Measurements from ENCODE around the gene IARS2. TPM values are rescaled to one million over a fixed set of nuclear protein-coding genes. Genes with fewer than 3 reads are reported as not detected.

Gene IARS2
- total RNA-seq, 1 experiment from 2014 or later, result 106 TPM

- no TSS peak for BruUV-seq (replicated peaks)
- Histone ChIP-seq H3K36me3 (ENCODE audit: control insufficient read depth, insufficient read depth, low read length) (peaks cover 16% of the 10 kb centered on the region), H3K4me1 (ENCODE audit: control insufficient read depth, insufficient read depth, low read length) (no peaks in the 10 kb centered on the region), H3K4me3 (ENCODE audit: low read depth in 2 of 2, low read length in 2 of 2) (no peak overlapping the region), H3K27ac (ENCODE audit: low read length) (no peak overlapping the region), H3K9me3 (ENCODE audit: control insufficient read depth, insufficient read depth, low read depth, low read length) (no peaks in the 10 kb centered on the region), H3K27me3 (ENCODE audit: control insufficient read depth, insufficient read depth, low read length) (no peaks in the 10 kb centered on the region)
- DNase-seq (ENCODE audit: low read depth, low spot score) (no peak), ATAC-seq (no peak)
- ChIA-PET CTCF (no interaction called here), POLR2A (no interaction called here)
- in situ Hi-C loops (cut with HindIII; ENCODE audit: low pct_unique_long_range_greater_than_20kb, low sequenced_read_pairs), result no loop called here
- intact Hi-C loops (cut with micrococcal nuclease; ENCODE audit: unreplicated experiment), result no loop called here
- no peak for TF ChIP-seq TCF7L2 (IDR thresholded peaks at IDR 0.05; ENCODE audit: low read depth, low read length)
- no peak for TF ChIP-seq POLR2AphosphoS5 (IDR thresholded peaks at IDR 0.05; ENCODE audit: low read depth, low read length)
- TF ChIP-seq SIN3A (IDR thresholded peaks at IDR 0.05; ENCODE audit: borderline replicate concordance, insufficient read depth, low read depth, low read length), result no peak
- TF ChIP-seq CTCF (IDR thresholded peaks at IDR 0.05), result no peak
- no peak for TF ChIP-seq REST (IDR thresholded peaks at IDR 0.05; ENCODE audit: insufficient read depth in 1 of 2, low read depth in 2 of 2, low read length in 1 of 2)
These were observed 90.6 kb downstream of the IARS2 start for GRCh38 chr1:220184506-220184905.

- in situ Hi-C loops (cut with HindIII; ENCODE audit: low pct_unique_long_range_greater_than_20kb, low sequenced_read_pairs), result no loop called here
- H3K9me3 ChIP-seq (ENCODE audit: control insufficient read depth, insufficient read depth, low read depth, low read length), result no peaks in the 10 kb centered on the region
- H3K4me3 ChIP-seq (ENCODE audit: low read depth in 2 of 2, low read length in 2 of 2), result no peak overlapping the region
- no peak overlapping the region for H3K27ac ChIP-seq (ENCODE audit: low read length)
- ATAC-seq (no peak), DNase-seq (ENCODE audit: low read depth, low spot score) (no peak)
- no TSS peak for BruUV-seq (replicated peaks)
- H3K27me3 ChIP-seq (ENCODE audit: control insufficient read depth, insufficient read depth, low read length), result no peaks in the 10 kb centered on the region
- ChIA-PET CTCF (no interaction called here), POLR2A (interaction anchor here (0.6 kb wide), 1 partner anchor 309 kb away, joined by 4 read pairs; no protein-coding TSS in a partner anchor)
- intact Hi-C loops (cut with micrococcal nuclease; ENCODE audit: unreplicated experiment), result no loop called here
- peaks cover 20% of the 10 kb centered on the region for H3K36me3 ChIP-seq (ENCODE audit: control insufficient read depth, insufficient read depth, low read length)
- TF ChIP-seq TCF7L2 (IDR thresholded peaks at IDR 0.05; ENCODE audit: low read depth, low read length) (no peak), CTCF (IDR thresholded peaks at IDR 0.05) (no peak), POLR2AphosphoS5 (IDR thresholded peaks at IDR 0.05; ENCODE audit: low read depth, low read length) (no peak)
- no peaks in the 10 kb centered on the region for H3K4me1 ChIP-seq (ENCODE audit: control insufficient read depth, insufficient read depth, low read length)
These were observed 92.8 kb downstream of the IARS2 start for GRCh38 chr1:220186752-220187151.

All from Panc1 (cell line).